NCI-H128 (cell line): Measurements from ENCODE around the gene CPNE4.

Source experiments
- DNase-seq: peaks from one replicate; lab custom pipeline; 2025; ENCODE audit not compliant: unreplicated experiment; lab: John Stamatoyannopoulos, UW

CPNE4 gene

DNA sequence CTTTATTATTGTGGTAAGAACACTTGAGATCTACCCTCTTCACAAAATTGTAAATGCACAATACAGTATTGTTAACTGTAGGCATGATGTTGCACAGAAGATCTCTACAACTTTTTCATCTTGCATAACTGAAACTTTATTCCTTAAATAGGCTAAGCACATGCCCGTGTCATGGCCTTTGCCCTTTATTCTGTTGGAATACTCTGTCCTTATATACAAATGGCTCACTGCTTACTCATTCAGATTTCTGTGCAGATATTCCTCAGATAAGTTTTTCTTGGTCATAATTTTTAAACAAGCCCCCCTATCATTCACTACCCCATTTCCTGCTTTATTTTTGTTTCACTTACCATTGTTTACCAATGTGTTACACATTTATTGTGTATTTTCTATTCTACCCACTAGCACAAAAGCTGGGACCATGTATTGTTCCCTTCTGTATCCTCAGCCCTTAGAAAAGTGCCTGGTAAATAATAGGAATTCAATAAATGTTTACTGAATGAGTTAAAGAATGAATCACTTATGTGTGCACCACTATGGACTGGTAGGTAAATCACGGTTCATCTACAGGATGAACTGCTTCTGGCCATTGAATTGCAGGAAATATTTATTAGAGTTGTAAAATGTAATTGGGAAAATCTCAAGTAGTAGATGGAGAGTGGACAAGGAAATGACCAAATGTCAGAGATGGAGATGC, 151.0 kb downstream of the CPNE4 start:
- DNase-seq, result no peak

DNA sequence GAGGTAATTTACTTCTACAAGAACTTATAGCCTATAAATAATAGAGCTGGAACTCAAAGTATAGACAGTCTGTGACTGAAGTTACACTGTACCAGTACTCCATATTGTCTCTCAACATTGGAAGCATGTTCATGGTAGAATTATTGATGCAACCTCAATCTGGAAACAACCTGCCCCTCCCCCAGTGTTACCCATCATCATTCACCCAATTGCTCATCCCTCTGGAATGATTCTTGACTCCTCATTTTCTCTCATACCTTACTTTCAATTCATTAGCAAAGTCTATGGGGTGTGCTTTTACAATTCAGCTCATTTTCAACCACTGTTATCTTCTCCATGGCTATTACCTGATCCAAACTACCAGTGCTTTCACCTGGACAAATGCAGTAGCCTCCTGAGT, 151.7 kb downstream of the CPNE4 start:
- DNase-seq, result no peak

DNA sequence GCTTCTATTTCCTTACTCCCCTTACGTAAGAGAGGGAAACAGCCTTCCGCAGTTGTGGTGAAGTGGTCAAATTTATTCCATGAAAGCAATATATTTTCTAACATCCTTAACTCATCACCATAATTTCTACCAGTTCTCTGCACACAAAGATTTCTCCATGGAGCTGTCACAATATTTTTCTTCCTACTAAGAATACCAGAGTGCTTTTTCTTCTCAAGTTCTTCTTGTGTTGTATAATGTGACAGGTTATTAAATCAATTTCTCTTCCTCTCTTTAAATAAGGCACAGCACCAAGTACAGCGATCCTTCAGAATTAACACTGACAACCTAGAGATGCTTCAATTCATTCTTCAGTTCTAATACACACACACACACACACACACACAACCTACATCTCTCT, 153.0 kb downstream of the CPNE4 start:
- DNase-seq, result no peak

DNA sequence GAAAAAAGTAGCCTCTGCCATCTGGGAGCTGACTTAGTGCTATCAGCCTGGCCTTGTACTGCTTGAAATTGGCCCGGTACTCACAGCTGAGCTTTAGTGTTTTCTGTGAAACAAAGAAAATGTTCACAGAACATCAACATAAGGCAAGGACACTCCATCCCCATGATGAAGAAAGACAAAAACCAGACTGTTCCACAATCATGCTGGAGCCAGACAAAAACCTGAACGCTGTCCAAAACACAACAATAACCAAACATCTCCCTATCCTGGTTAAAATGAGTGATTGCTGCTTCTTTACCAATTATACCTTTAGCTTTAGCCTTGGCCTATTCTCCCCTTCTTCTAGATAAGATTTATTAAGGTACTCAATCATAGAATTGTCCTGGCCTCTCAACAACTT, 153.9 kb downstream of the CPNE4 start:
- no peak for DNase-seq

DNA sequence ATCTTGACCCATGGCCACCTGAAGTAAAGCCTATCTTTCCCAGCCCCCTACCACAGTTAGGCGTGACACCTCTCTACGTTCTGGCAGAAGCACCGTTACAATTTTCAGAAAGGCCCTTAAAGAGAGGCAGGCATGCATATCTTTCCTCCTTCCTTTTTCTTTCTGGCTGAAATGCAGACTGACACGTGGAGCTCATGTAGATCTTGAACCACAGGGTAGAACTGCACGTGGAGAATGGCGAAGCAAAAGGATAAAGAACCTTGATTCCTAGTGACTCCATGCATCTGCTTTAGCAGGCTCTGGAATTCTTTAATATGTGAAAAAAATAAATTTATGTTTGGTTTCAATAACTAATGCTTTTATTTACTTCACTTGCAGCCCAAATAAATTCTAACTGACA, 166.6 kb downstream of the CPNE4 start:
- no peak for DNase-seq

DNA sequence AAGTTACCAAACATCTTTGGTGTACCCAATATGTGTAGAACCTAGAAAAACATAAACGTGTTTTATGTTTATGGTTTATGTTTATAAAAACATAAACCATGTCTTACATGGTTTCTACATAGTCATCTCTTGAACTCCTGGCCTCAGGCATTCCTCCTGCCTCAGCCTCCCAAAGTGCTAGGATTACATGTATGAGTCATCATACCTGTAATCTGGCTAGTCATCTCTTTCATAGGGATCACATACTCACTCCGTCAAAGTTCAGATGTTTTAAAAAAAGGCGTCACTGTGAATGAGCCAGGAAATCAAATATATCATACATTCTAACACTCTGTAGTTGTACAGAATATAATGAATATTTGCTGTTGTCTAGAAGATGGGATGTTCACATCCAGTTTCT, 178.6 kb downstream of the CPNE4 start:
- no peak for DNase-seq

DNA sequence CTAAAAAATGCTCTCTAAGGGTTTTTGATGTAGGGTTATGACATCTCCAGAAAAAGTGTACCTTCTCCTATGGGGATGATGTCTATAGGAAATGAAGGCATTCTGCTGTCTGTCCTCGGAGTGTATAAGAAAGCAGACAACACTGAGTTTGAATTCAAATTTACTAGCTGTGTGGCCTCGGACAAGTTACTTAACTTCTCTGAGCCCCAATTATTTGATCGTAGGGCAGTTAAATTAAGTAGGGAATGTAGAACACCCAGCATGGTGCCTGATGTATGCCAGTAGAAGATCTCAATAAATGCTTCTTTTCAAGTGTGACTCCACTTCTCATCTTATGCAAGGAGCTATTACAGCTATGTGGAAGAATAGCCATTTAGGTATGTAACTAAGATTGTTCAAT, 184.6 kb downstream of the CPNE4 start:
- no peak for DNase-seq

DNA sequence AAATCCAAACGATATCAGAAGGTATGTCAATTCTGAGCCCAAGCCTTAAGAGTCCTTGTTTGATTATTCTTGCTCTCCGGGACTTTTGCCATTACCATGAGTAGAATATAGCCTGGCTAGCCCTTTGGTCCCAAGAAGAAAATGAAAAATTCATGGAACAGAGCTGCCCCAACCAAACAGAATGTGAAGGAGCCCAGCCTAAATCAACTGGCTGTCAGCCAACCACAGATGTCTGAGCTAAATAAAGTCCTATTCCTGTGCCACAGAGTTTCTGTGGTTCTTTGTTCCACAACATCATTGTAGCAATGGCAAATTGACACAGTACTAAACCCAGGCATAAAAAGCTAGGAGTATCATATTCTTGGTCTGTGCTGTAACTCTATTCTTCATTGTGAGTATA, 185.2 kb downstream of the CPNE4 start:
- no peak for DNase-seq

DNA sequence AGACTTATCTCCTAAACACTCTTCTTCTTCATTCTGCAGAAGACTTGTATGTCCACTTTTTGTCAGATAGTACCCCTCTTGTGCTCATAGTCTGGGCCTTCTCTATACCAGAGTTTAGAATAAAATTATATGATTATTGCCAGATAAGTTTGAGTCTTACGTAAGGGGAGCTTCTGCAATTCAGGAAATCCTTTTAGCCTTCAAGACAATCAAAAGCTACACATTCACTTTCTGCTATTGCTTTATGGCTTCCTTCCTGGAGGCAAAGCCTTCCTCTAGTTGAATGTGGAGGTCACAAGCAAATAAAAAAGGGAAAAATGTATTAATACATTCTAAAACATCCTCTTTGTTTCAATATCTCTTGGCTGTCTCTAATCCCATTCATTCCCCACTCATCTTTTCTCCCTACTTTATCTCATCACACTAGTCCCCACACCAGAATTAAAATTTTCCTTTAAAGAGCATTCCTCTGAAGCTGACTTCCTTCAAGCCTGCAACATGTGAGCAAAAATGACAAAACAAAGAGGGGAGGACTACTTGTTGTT, 186.8 kb downstream of the CPNE4 start:
- DNase-seq, result no peak

DNA sequence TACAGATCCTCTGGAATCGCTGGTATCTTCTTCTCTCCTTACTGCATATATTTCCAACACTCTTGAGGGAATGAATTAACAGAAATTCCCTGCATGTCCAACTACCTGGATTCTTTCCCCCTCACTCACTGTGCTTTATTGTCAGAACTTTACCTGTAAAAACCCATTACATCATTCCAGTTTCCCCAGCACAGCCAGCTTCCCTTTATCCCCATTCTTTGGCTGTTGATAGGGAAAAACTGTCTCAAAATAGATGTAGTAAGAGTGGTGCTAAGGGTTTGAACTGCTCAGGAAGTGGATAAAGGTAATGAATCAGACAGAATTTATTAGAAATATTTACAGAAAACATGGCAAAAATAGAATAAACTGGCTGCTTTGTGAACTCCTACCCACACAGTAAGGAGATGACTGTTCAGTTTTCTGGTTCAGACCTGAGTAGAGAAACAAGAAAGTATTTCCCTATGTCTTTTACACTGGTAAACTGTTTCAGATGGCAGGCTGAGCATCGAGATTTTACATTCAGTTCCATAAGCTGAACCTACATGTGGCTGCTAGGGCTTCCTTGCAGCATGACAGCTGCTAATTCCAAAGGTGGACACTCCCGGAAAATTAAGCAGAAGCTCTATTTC, 188.4 kb downstream of the CPNE4 start:
- DNase-seq, result no peak

DNA sequence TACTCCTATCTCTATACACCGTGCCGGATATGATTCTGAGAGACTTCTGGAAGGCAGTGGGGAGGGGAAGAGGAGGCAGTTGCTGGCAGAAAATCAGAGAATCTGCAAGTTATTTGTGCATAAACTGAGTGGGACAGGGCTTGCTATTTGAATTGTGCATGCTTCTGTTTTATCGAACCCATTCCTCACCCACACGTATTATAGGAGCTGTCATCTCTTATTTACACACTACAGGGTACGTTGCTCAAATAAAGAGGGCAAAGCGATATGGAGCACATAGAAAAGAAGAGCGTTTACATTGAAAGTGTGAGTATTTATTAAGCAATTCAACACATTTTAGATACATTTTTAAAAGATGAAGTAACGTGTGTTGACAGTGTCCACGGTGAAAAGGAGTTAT, 191.6 kb downstream of the CPNE4 start:
- DNase-seq, result no peak

DNA sequence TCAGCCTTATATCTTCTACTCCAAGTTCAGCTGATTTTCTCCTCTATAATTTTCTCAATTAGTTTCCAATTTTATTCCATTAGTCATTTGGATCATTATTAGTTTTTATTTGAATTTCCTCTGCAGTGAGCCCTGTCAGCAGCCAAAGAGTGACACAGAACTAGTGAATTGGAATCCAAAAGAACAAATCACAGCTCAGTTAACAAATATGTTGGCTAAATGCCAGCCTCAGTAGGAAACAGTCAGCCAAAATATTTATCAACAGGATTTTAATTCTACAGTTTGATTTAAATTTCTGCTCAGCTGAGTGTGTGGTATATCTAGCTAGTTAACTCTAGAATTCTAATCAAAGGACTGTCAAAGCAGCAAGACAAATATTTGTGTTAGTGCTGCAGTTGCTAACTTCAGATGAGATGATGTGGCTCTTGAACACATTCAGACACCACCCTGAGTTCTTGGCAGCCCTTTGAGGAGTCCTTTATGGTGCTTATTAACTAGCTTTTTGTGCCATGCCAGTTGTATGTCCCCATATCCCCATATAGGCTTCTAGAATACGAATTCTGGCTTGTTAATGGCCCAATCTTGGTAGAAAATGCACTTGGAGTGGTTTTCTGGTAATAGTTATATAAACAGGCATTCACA, 194.5 kb downstream of the CPNE4 start:
- no peak for DNase-seq

DNA sequence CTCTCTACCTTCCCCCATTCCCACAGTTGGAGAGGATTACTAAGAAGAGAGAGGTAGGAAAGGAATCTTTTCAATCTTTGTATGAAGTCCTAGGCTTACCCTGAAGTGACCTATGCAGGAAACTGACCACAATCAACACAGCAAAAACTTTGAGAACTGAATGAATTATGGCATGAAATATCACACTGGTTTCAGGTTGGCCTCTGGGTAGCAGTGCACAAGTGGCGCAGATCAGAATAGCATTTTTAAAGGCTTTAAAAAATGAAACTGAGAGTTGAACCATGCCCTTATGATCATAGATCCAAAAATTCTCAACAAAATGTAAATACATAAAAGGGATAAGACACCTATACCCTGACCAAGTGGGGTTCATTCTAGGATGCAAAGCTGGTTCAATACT, 198.9 kb downstream of the CPNE4 start:
- DNase-seq, result no peak

DNA sequence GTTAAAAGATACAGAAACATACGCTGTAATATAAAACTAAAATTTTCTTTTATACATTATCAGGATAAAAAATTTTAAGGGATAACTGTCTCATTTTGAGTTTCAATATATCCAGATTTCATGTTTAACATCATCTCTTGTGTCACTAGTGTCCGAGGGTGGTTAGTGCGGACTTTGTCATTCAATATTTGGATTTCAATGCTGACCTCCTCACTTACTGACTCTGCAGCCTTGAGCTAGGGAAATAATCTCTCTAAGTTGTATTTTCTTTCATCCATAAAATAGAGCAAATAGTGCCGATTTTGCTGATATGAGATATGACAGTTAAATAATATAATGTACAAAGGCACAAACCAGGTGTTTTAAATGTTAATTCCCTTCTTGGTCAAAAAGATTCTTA, 203.2 kb downstream of the CPNE4 start:
- DNase-seq, result no peak

DNA sequence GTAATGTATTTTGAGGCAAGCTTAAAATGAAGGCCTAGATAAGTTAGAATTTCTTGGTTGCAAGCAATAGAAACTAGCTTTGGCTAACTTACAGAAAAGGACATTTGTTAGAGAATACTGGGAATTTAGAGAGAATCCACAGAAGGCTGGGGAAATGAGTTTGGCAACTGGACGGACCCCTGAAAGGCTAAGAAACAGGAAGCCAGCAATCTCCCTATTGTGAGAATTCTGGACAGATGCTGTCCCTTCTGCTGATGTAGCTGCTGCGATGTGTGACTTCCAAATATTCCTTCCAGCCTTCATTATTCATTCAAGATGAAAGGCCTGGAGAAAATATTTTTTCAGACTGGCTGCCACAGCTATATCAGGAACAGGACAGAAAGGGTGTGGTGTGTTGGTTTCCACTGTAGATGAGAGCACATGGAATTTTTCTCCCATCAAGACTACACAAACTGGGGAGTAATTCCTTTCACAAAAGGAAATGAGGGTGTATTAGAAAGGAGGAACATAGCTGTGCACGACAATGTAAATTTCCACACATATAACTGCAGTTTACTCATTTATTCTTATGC, 213.5 kb downstream of the CPNE4 start:
- no peak for DNase-seq

DNA sequence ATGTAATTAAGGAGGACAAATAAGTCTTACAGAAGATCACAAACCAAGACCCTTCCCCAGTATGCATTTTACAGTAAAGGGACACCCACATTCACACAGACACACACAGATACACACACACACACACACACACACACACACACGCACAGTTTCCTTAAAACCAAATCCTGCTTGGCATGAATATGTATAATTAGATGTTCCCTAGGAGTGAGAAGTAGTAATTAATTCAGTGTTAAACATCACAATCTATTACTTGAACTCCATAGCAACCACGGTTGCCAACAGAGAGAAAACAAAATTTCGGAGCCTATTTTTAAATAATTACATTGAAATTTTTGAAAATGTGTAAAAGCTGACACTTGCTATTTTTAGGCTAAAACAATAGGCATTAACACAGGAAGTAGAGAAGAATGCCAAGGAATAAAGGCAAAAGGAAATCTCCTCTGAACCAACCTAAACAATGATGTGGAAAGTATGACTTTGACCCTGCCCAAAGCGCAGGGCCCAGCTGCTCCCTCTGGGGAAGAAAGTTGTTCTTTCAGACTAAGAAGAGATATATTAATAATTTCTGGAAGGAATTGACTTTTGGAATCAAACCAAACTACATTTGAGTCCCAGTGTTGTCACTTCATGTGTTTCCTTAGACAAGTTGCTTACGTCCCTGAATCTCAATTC, 215.3 kb downstream of the CPNE4 start:
- DNase-seq, result no peak

DNA sequence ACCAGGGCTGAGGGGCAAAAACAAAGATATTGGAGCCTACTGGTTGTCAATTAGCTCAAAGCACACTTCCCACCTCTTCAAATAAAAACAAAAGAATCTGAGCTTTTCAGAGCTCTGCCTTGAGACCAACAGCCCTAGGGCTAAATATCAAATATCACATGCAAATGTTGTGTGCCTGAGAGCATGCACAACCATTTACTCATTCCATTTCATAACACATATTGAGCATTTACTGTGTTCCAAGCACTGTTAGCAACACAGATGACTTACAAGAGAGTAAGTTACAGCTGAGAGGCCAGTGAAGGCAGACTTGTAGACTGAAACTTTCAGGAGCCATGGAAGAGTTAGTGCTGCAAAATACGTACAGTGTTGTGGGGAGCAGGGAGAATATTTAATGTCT, 222.4 kb downstream of the CPNE4 start:
- no peak for DNase-seq

DNA sequence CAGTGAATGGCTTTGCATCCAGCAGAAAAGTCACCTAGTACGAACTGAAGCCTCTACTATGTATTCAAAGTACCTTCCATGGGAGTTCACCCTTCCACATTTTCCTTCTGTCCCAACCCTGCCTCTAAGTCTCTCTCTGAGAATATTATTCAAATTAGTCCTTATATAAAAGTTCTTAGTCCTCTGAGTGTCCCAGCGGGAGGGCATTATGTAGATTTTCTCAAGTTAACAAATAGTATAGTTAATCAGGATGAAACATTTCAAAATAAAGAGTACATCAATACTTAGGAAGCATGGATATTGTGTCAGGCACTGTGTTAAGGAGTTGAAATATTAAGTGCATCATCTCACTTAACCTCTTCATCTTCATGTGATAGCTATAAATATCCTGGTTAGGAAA, 223.3 kb downstream of the CPNE4 start:
- no peak for DNase-seq

DNA sequence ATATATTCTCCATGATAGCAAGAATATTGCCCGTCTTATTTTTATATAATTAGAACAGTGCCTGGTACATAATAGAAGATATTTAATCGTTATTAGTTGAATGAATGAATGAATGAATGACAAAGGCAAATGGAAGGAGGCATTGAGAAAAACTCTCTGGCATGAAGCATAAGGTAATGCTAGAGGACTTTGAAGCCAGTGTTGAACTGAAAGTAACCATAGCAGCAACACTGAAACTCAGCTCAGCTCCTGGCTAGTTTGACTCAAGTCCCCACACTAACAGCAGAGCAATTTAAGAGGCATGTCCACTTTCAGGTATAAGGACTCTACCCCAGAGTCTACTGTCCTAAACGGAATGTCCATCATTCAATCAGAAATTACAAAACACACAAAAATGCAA, 227.0 kb downstream of the CPNE4 start:
- DNase-seq, result no peak

DNA sequence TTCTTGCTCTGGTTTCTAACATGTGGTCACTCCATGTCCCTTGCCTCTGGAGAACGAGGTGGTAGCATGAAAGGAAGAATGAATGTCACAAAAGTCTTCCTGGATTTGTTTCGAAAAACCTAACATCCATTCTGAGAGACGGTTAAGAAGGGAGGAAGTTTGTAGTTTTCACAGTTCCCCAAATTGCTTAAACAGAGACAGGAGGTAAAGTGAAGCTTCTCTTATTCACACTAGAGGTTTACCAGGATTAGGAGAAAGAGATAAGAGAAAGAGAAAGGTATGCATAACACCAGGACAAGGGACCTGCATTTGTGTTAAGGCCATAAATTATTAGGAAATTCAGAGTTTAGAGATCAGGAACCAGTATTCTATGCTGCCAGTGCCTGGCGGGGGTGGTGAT, 228.1 kb downstream of the CPNE4 start:
- no peak for DNase-seq

DNA sequence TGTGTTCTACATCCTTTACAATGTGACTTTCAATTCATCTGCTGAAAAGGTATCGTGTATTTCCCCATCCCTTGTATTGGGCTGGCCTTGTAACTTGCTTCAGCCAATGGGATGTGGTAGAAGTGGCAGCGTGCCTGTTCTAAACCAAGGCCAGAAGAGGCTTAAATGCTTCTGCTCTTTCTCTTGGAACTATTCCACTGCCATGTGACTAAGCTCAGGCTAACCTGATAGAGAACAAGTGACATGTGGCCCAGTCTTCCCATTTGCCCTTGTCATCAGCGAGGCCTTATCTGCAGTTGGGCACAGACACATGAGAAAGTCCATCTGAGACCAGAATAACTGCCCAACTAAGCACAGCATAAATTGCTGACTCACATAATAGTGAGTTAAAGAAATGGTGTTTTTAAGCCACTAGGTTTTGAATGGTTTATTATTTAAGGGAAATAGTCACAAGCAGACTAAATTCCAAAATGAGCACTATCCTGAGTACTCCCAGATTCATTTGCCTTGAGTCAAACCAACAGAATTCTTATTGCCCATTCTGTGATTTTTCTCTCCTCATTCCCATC, 230.2 kb downstream of the CPNE4 start:
- no peak for DNase-seq
